Mesothelial cell of epicardium (in vitro differentiated cells): Measurements from ENCODE around the gene SETBP1. TPM values are rescaled to one million over a fixed set of nuclear protein-coding genes. Genes with fewer than 3 reads are reported as not detected.

ENCODE experiments used
- DNase-seq, 2 experiments: peaks; one replicate each; pipeline ENCODE4 v3.0.0; 2021; ENCODE audit warnings: low spot score in 2 of 2; ENCODE audit not compliant: unreplicated experiment in 2 of 2
- H3K27ac Mint-ChIP-seq: 2 replicates; pipeline ENCODE4 v1.8.0; 2021; ENCODE audit warnings: mixed read lengths
- H3K27me3 Mint-ChIP-seq: 2 replicates; pipeline ENCODE4 v1.8.0; 2021; ENCODE audit warnings: low read depth, mixed read lengths
- H3K36me3 Mint-ChIP-seq: 2 replicates; pipeline ENCODE4 v1.8.0; 2021; ENCODE audit warnings: mixed read lengths
- H3K4me1 Mint-ChIP-seq: 2 replicates; pipeline ENCODE4 v1.8.0; 2021; ENCODE audit warnings: mixed read lengths
- H3K4me3 Mint-ChIP-seq: 2 replicates; pipeline ENCODE4 v1.8.0; 2021; ENCODE audit warnings: mild to moderate bottlenecking, moderate library complexity, mixed read lengths
- H3K9me3 Mint-ChIP-seq: 2 replicates; pipeline ENCODE4 v1.8.0; 2021; ENCODE audit warnings: mixed read lengths
- CTCF ChIP-seq: fragments of 200-600 bp; sonication (generic); IDR thresholded peaks from one replicate; pipeline ENCODE4 v1.5.0; 2021; ENCODE audit warnings: antibody characterized with exemption; ENCODE audit not compliant: unreplicated experiment
- total RNA-seq: library from RNA; stranded (reverse); gene quantifications from 3 replicates; pipeline ENCODE4 v1.2.1, GENCODE V29; 2021

The SETBP1 gene
- total RNA-seq, 1 donor from 2014 or later = 47.7 TPM

GRCh38 chr18:44834867-44835469, 154.3 kb downstream of the SETBP1 start:
- Mint-ChIP-seq H3K4me1 (peaks cover 57% of the 10 kb centered on the region), H3K27ac (peak overlapping the region; percentile 10), H3K9me3 (no peaks in the 10 kb centered on the region), H3K27me3 (peaks cover 2% of the 10 kb centered on the region), H3K4me3 (no peak overlapping the region), H3K36me3 (no peaks in the 10 kb centered on the region)
- no peak for TF ChIP-seq CTCF
- no peak for DNase-seq

GRCh38 chr18:44835703-44836102, 155.0 kb downstream of the SETBP1 start:
- no peaks in the 10 kb centered on the region for H3K36me3 Mint-ChIP-seq
- peaks cover 2% of the 10 kb centered on the region for H3K27me3 Mint-ChIP-seq
- no peak for DNase-seq
- no peak for TF ChIP-seq CTCF
- no peaks in the 10 kb centered on the region for H3K9me3 Mint-ChIP-seq
- peaks cover 54% of the 10 kb centered on the region for H3K4me1 Mint-ChIP-seq
- no peak overlapping the region for H3K4me3 Mint-ChIP-seq
- peak overlapping the region; percentile 62 for H3K27ac Mint-ChIP-seq

- TF ChIP-seq CTCF = no peak
- Mint-ChIP-seq H3K27ac (peak overlapping the region; percentile 62), H3K27me3 (peaks cover 2% of the 10 kb centered on the region), H3K9me3 (no peaks in the 10 kb centered on the region), H3K36me3 (no peaks in the 10 kb centered on the region), H3K4me3 (no peak overlapping the region), H3K4me1 (peaks cover 50% of the 10 kb centered on the region)
- no peak for DNase-seq
These were observed 155.6 kb downstream of the SETBP1 start for GRCh38 chr18:44836263-44836662.

GRCh38 chr18:44837482-44838180, 156.9 kb downstream of the SETBP1 start:
- Mint-ChIP-seq H3K36me3 (no peaks in the 10 kb centered on the region), H3K4me1 (peaks cover 59% of the 10 kb centered on the region), H3K27me3 (peaks cover 2% of the 10 kb centered on the region), H3K4me3 (no peak overlapping the region), H3K9me3 (no peaks in the 10 kb centered on the region), H3K27ac (no peak overlapping the region)
- no peak for DNase-seq
- no peak for TF ChIP-seq CTCF

GRCh38 chr18:44838971-44839666, 158.4 kb downstream of the SETBP1 start:
- H3K36me3 Mint-ChIP-seq = no peaks in the 10 kb centered on the region
- H3K27me3 Mint-ChIP-seq = peaks cover 9% of the 10 kb centered on the region
- no peaks in the 10 kb centered on the region for H3K9me3 Mint-ChIP-seq
- no peak for TF ChIP-seq CTCF
- H3K4me1 Mint-ChIP-seq = peaks cover 59% of the 10 kb centered on the region
- H3K4me3 Mint-ChIP-seq = no peak overlapping the region
- no peak for DNase-seq
- H3K27ac Mint-ChIP-seq = no peak overlapping the region
